K562 (cell line): ENCODE data around the gene TSGA10IP. TPM values are rescaled to one million over a fixed set of nuclear protein-coding genes. Genes with fewer than 3 reads are reported as not detected.
A peak's percentile ranks its signal among the peaks of the same experiment; 100 is the strongest.

ENCODE experiments used
- ADNP ChIP-seq: fragments of 200-800 bp; sonication (Bioruptor generic); IDR thresholded peaks from 2 replicates; pipeline ENCODE4 v1.6.1; 2016; ENCODE audit warnings: missing genetic modification characterization, missing compliant biosample characterization
- ATF7 ChIP-seq: fragments of 450-650 bp; IDR thresholded peaks from 2 replicates; pipeline ENCODE4 v1.7.1; 2014; ENCODE audit warnings: mild to moderate bottlenecking, moderate library complexity
- BRD9 ChIP-seq: fragments of 450-650 bp; IDR thresholded peaks from 2 replicates; pipeline ENCODE4 v1.6.1; 2018; ENCODE audit warnings: low read depth; ENCODE audit not compliant: partially characterized antibody
- MNT ChIP-seq, 2 experiments: fragments of 450-650 bp; conservative IDR thresholded peaks; 2 replicates each; pipeline ENCODE4 v1.6.1; 2017; ENCODE audit warnings: mild to moderate bottlenecking in 2 of 2, moderate library complexity in 2 of 2
- NR4A1 ChIP-seq, 2 experiments: fragments of 250-450 bp in 1 of 2; fragments of 450-650 bp in 1 of 2; sonication (Bioruptor Pico) in 1 of 2; IDR thresholded peaks; 2 replicates each; pipeline versions ENCODE4 v1.4.0 to v1.6.1; 2016 to 2020; ENCODE audit warnings: mild to moderate bottlenecking in 2 of 2, missing compliant biosample characterization in 1 of 2, missing genetic modification characterization in 1 of 2, moderate library complexity in 1 of 2
- POLR2G ChIP-seq: fragments of 200-400 bp; formaldehyde crosslinking; IDR thresholded peaks from 2 replicates; pipeline ENCODE4 v1.6.1; 2017; ENCODE audit warnings: low read depth, mild to moderate bottlenecking, antibody characterized with exemption, low read length, moderate library complexity
- PREB ChIP-seq: sonication (generic); formaldehyde crosslinking; IDR thresholded peaks from 2 replicates; pipeline ENCODE4 v1.8.1; 2023; ENCODE audit warnings: mild to moderate bottlenecking, missing genetic modification reagents
- PRPF4 ChIP-seq: fragments of 200-400 bp; formaldehyde crosslinking; IDR thresholded peaks from one replicate; pipeline ENCODE4 v1.6.1; 2017; ENCODE audit warnings: low read length, low read depth, mild to moderate bottlenecking; ENCODE audit not compliant: insufficient read depth, poor library complexity, severe bottlenecking
- TFAP4 ChIP-seq: sonication (generic); formaldehyde crosslinking; IDR thresholded peaks from 2 replicates; pipeline ENCODE4 v1.8.0; 2022; ENCODE audit warnings: missing genetic modification reagents, mild to moderate bottlenecking, moderate library complexity, borderline replicate concordance
- THRA ChIP-seq: fragments of 450-650 bp; IDR thresholded peaks from 2 replicates; pipeline ENCODE4 v1.6.1; 2017; ENCODE audit warnings: mild to moderate bottlenecking, moderate library complexity
- ZNF124 ChIP-seq: sonication (generic); formaldehyde crosslinking; IDR thresholded peaks from 2 replicates; pipeline ENCODE4 v1.8.1; 2022; ENCODE audit warnings: missing genetic modification reagents
- ZNF311 ChIP-seq: fragments of 250-450 bp; sonication (Bioruptor Pico); IDR thresholded peaks from 2 replicates; pipeline ENCODE4 v1.4.0; 2020; ENCODE audit warnings: mild to moderate bottlenecking, moderate library complexity
- ZNF316 ChIP-seq: fragments of 450-650 bp; IDR thresholded peaks from 2 replicates; pipeline ENCODE4 v1.6.1; 2016
- ZNF785 ChIP-seq: fragments of 250-450 bp; sonication (Bioruptor Pico); IDR thresholded peaks from 2 replicates; pipeline ENCODE4 v1.4.0; 2020; ENCODE audit warnings: mild to moderate bottlenecking
- polyA plus RNA-seq, 8 experiments: library from polyadenylated mRNA; depleted of rRNA in 4 of 8; stranded (reverse) in 5 of 8; unstranded in 3 of 8; fragments of >200 nt; fragmentation: Nextera tagmentation in 2 of 8; fragmentation: Illumina TruSeq in 1 of 8; extraction: Ambion mirVana in 2 of 8; extraction: Trizol in 1 of 8; gene quantifications; 2 replicates each; pipeline versions ENCODE4 v1.2.1 to v1.2.3, GENCODE V29; 2011 to 2014; ENCODE audit warnings: inconsistent platforms in 1 of 8, missing spikeins in 1 of 8
- total RNA-seq, 7 experiments: library from RNA; depleted of rRNA in 6 of 7; stranded (reverse); fragments of >200 nt in 6 of 7; fragmentation: Illumina TruSeq in 2 of 7; extraction: Trizol in 2 of 7; gene quantifications; 2 replicates each; pipeline versions ENCODE4 v1.2.1 to v1.2.3, GENCODE V29; 2011 to 2021; ENCODE audit warnings: low replicate concordance in 1 of 7
- TF ChIP-seq, protein P1 (sequence below): fragments of 450-650 bp; formaldehyde crosslinking; IDR thresholded peaks from 2 replicates; pipeline ENCODE4 v1.4.0; 2022; ENCODE audit warnings: missing genetic modification characterization
- TF ChIP-seq, protein P2 (sequence below): sonication (generic); formaldehyde crosslinking; IDR thresholded peaks from 2 replicates; pipeline ENCODE4 v1.8.0; 2023; ENCODE audit warnings: mild to moderate bottlenecking, missing genetic modification reagents

Gene TSGA10IP
- total and polyA plus RNA-seq, 9 of the 15 experiments (the other 6 are each of a cell fraction or from before 2014, with no cell fraction given) = not detected

DNA sequence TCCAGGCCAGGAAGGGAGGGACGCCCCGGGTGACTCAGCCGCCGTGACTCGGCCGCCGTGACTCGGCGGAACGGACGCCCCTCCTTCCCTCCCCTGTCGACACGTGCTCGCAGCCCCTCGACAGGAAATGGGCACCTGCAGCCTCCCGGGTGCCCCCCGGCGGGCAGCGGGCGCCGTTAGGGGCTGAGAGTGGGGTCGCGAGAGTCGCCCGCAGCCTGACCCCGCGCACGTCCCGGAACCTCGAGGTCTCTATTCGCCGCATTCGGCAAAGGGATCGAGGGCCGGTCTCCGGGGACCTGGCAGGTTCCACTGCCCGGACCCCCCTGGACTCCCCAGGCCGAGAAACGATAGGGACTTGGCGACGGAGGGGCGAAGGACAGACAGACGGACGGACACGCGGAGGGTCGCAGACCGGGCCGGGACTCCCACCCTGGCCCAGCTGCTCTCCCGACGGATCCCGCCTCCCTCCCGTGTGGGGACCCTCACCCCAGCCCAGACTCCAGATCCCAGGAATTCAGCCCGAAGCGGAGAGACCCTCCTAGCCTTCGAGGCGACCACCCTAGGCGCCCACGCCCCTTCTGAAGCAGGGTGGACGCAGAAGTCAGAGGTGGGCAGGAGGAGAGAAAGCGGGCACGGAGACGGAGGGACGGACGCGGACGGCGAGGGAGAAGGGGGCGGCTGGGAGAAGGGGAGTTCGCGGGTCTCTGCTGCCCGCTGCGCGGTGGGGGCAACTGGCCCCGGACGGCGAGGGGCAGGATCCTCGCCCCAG is 45.7 kb upstream of the TSGA10IP start (continued):
- TF ChIP-seq MNT (conservative IDR thresholded peaks at IDR 0.05) = peak; percentile 98 to 99
- peak; percentile 99 for TF ChIP-seq PRPF4
- TF ChIP-seq, protein P1, sequence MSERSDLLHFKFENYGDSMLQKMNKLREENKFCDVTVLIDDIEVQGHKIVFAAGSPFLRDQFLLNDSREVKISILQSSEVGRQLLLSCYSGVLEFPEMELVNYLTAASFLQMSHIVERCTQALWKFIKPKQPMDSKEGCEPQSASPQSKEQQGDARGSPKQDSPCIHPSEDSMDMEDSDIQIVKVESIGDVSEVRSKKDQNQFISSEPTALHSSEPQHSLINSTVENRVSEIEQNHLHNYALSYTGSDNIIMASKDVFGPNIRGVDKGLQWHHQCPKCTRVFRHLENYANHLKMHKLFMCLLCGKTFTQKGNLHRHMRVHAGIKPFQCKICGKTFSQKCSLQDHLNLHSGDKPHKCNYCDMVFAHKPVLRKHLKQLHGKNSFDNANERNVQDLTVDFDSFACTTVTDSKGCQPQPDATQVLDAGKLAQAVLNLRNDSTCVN = 0 out of 2 replicates have a peak, but pooled peaks have one; percentile 12
- peak; percentile 96 for TF ChIP-seq ZNF316
- TF ChIP-seq TFAP4 (CRISPR knock-in tag) = peak; percentile 82
- TF ChIP-seq ZNF785 = no peak
- TF ChIP-seq ZNF311 (CRISPR knock-in tag) = 0 out of 2 replicates have a peak, but pooled peaks have one; percentile 52
- peak; percentile 92 for TF ChIP-seq POLR2G
- TF ChIP-seq THRA = no peak
- no peak for TF ChIP-seq ADNP (tag)
- TF ChIP-seq NR4A1 (CRISPR knock-in tag; IDR thresholded peaks at IDR 0.05) = 0 out of 2 replicates have a peak, but pooled peaks have one; percentile 28
- peak; percentile 79; the same call in 1 of the 2 replicates for TF ChIP-seq NR4A1 (tag; IDR thresholded peaks at IDR 0.05)
- peak; percentile 84; the same call in 1 of the 2 replicates for TF ChIP-seq PREB (CRISPR knock-in tag)
- peak; percentile 59; the same call in 1 of the 2 replicates for TF ChIP-seq ZNF124
- TF ChIP-seq ATF7 = peak; percentile 84
- TF ChIP-seq, protein P2, sequence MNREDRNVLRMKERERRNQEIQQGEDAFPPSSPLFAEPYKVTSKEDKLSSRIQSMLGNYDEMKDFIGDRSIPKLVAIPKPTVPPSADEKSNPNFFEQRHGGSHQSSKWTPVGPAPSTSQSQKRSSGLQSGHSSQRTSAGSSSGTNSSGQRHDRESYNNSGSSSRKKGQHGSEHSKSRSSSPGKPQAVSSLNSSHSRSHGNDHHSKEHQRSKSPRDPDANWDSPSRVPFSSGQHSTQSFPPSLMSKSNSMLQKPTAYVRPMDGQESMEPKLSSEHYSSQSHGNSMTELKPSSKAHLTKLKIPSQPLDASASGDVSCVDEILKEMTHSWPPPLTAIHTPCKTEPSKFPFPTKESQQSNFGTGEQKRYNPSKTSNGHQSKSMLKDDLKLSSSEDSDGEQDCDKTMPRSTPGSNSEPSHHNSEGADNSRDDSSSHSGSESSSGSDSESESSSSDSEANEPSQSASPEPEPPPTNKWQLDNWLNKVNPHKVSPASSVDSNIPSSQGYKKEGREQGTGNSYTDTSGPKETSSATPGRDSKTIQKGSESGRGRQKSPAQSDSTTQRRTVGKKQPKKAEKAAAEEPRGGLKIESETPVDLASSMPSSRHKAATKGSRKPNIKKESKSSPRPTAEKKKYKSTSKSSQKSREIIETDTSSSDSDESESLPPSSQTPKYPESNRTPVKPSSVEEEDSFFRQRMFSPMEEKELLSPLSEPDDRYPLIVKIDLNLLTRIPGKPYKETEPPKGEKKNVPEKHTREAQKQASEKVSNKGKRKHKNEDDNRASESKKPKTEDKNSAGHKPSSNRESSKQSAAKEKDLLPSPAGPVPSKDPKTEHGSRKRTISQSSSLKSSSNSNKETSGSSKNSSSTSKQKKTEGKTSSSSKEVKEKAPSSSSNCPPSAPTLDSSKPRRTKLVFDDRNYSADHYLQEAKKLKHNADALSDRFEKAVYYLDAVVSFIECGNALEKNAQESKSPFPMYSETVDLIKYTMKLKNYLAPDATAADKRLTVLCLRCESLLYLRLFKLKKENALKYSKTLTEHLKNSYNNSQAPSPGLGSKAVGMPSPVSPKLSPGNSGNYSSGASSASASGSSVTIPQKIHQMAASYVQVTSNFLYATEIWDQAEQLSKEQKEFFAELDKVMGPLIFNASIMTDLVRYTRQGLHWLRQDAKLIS (CRISPR knock-in tag) = peak; percentile 95
- peak; percentile 34 for TF ChIP-seq BRD9
